Bone marrow (tissue), 2 donors: ENCODE results near the gene CD59.
"Not testable (repeated sequence)": the region's sequence is repeated elsewhere in the genome, so short reads cannot be mapped to it uniquely, and the experiment has no call there.

Source experiments
- DNase-seq, 2 donors: peaks; one replicate each; lab custom pipeline; 2025; lab: John Stamatoyannopoulos, UW

The CD59 gene

GRCh38 chr11:33665350-33666106 lies 70.7 kb downstream of the CD59 start:
- DNase-seq, result no peak

DNA sequence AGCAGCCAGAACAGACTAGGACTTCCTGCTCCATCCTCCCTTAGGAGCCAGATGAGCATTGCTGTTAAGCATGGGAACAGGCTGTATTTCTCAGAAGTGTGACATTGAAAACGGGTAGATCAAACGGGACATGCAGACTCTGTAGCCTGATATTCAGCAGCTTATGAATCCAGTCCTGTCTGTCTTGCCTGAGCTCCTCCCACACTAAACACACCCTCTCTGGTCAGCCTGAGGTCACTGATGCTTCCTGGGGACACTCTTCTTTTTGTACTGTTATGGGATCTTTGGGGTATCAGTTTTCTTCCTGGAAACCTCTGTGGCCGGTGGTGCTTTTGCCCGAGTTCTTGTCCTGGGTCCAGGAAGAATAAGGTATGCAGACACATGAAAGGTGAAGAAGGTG lies 71.4 kb downstream of the CD59 start:
- DNase-seq, result no peak

GRCh38 chr11:33664166-33664565 lies 72.1 kb downstream of the CD59 start:
- no peak for DNase-seq

DNA sequence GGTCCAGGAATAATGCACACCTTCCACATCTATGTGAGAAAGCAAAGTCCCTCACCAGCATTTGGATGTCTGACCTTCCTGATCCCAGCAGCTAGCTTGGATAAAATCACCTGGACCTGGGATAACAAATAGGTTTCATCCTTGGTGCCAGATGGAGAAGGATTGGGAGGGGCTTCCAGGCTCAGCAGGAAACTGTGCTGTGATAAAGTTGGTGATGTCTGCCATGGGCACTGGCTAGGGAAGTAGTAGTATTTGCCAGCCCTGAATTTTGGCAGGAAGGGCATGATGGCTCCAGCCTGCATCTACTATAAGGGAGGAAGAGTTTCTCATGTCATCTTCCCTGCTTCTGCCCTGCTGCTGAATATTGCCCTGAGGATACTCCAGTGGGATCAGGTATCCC lies 73.1 kb downstream of the CD59 start:
- no peak for DNase-seq

- not testable (repeated sequence) for DNase-seq
Observed at GRCh38 chr11:33661526-33661925, 74.7 kb downstream of the CD59 start.

- no peak for DNase-seq
Observed at GRCh38 chr11:33660962-33661361, 75.3 kb downstream of the CD59 start.

GRCh38 chr11:33659370-33660139 lies 76.7 kb downstream of the CD59 start:
- DNase-seq, result no peak

DNA sequence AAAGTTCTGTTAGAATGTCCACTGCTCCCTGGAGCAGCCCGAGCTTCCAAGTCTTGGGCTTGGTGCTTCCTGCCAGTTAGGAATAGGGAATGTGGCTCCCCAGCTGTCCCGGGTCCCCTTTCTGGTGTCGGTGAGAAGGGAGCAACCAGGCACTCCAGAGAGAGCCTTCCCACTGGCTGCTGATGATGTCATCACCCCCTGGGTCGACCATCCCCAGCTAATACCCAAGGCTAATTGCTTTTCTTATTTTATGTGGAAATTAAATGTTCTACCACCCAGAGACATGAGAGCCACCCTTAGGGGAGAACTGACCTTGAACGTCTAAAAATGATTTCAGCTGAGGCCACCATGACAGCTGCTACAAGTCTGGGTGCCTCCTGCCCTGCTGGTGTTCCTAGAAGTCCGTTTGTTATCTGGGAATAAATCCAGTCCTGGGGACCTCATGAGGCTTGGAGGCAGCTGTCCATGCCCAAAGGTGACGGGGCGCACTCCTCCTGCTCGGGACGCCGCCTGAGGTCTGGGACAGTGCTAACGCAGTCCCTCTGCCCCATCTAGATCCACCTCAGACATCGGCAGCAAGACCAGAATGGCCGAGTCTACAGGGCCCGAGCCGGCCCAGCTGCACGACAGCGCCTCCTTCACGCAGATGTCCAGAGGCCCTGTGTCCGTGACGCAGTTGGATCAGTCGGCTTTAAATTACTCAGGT lies 77.9 kb downstream of the CD59 start:
- no peak for DNase-seq

- no peak for DNase-seq
Observed at GRCh38 chr11:33657757-33658156, 78.5 kb downstream of the CD59 start.

DNA sequence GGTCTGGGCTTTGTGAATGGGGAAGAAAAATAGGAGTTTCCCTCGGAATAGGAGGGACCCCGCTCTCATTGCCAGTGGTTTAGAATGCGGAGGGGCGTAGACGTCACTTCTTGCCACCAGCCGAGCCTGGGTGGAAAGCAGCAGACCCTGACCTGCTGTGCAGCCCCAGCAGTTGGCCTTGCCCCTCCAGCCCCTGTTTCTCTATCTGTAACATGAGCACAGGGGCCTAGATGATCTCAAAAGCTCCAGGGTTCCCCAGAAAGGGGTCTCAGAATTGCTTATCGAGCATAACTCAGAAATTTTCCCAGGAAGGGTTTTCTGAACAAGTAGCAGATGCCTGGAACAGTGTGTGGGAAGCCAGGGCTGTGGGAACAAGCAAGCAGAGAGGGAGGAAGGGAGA lies 79.5 kb downstream of the CD59 start:
- no peak for DNase-seq

- DNase-seq, result no peak
Observed at GRCh38 chr11:33655842-33656600, 80.2 kb downstream of the CD59 start.

DNA sequence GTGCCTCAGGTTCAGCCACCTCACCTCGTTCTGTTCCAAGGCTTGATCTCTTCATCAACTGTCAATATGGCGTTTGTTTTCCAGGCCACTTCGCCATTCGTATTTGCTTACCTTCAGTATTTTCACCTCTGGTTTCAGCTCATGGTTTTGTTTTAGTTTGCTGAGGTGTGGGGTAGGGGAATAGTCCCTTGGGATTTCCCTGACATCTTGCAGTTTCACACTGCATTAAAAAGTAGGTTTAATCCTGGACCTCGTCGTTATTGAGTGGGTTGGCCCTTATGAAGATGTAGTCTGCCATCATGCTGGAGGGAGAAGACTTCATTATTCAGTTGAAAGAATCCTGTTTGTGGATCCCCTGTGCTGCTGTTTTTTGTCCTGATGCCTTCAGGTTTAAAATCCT lies 81.6 kb downstream of the CD59 start:
- DNase-seq, result no peak
